GM15510 (cell line): ENCODE results near the gene ARHGAP26.

Experiments
- POLR2A ChIP-seq: IDR thresholded peaks from 3 replicates; pipeline ENCODE4 v1.6.1; 2011; ENCODE audit warnings: borderline replicate concordance; ENCODE audit not compliant: insufficient read length; ENCODE audit errors: extremely low read depth

Gene ARHGAP26

DNA sequence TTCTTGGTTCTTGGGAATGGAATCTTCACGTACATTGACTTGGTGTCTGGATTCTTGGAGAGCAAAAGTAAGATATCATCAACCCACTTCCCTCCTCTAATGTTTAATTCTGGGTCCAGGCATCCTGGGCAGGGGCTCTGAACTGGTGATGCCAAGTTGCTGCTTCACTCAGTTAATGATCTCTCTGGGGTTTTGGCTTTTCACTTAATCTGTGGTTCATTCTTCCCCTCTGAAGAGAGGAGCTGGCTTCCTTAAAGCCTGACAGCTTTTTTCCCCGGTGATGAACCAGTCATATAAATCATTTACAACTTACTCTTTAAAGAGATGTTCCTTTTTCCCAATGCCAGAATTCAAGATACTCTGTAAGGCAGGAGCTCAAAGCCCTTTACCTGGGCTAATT is 65.9 kb downstream of the ARHGAP26 start:
- TF ChIP-seq POLR2A, result no peak

DNA sequence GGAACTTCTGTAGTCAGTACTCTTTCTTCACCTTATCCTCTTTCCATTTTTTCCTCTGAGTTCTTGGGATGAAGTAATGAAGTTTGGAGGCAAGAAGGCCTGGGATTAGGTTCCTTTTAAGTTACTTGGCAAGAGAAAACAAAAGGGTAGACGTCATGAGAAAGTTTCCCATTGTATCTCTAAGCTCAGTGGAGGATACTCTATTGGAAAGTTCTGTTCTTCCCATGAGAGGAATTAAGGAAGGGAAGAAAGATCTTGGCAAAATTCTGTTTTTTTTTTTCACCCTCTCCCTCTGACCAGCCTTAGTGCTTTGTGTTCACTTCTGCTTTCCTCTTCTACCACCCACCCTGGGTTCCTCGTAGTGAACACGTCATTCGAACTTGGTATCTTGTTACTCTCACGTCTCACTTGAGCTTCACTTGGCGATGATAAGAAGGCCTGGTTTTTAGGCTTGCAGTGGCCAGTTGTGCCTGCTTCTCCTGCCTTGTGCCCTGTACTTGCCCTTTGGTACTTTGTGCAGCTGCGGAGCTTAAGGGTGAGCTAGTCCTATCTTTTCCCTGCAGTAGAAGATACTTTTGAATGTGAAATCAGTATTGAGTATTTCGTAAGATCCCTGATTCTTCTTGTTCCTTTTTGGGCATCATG is 67.0 kb downstream of the ARHGAP26 start:
- TF ChIP-seq POLR2A, result no peak

DNA sequence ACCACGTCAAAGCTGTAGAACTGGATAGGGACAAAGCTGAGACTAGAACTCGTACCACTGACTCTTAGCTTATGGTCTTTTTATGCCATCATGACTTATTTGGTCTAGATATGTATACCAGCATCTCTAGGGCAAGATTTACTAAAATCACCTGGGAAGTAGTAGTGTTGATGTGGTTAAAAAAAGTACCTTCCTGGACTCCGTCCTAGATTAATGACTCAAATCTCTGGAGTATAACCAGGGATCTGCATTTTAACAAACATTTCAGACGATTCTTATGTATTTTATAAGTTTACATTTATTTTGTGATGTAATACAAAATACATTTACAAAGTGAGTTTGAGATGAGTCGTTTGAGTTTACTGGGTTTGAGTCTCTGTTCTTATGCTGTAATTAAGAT is 68.7 kb downstream of the ARHGAP26 start:
- TF ChIP-seq POLR2A, result no peak

DNA sequence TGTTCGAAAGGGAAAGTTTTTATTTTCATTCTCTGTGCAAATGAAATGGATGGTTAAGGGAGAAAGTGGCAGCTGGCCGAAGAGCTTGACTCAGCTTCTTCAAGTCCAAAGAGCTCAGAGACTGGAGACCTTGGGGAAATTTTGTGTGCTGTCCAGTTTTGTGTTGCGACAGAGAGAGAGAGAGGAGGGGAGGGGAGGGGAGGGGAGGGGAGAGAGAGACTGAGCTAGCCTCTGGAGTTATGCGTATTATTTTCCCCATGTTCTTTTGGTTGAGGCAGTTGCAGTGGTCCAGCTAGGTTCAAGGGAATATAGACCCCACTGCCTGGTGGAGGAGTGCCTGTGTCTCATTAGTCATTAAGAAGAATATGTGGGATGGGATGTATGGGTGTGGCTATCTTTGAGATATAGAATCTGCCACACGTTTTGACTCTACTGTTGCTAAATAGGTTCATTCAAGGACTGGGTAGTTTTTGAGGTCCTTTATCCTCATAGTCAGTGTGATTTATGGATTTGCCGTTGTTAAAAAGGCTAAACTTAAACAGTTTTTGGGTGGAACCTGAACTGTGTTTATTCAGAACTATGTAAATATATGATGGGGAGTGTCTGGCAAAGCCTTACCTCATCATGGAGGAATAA is 69.7 kb downstream of the ARHGAP26 start:
- no peak for TF ChIP-seq POLR2A

DNA sequence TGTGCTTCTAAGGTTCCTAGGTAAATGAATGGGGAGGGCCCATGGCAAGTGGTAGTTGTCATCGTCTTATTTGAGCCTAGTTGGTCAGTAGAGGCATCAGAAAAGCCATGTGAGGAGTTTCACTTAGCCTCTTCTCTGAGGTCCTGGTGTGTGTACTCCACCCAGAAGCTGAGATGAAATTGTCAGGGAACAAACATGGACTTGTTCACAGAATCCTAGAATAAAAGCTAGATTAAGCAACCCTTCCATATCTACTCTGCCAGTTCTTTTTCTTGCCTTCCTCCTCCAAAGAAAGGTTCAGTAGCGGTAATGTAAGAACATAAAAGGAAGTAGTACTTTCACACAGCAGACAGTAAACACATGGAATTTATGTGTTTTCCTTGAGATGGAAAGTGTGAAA is 70.4 kb downstream of the ARHGAP26 start:
- no peak for TF ChIP-seq POLR2A

DNA sequence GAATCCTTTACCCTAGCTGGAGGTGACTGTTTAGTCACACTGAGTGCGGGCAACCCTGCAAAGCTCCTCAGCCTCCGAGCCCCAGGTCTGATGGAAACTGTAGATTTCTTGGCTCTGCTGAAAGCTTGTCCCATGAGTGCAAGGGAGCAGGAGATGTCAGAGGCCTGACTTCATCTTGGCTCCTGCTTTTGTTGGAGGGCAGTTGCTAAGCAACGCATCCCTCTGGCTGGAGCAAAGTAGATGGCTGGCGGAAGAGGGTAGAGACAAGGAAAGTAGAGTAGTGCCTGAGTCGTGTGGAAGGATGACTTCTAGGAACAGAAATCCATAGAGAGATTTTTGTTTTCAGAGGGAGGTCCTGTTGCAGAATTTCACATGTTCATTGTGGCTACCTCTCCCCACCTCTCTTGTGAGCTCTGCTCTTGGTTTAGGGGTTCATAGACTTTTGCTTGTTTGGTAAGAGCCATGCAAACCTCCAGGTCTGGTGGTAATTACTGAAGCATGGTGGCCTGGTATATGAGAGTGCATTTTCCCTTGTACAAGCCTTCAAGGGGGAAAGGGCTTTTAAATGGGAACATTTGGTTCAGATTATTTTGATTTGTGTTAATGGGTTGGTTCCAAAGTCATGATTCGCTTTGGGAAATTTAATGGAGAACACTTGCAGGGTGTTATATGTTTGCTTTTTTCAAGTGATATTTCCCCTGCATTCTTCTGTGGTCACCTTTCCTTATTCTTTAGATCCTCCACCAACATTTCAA is 71.5 kb downstream of the ARHGAP26 start:
- TF ChIP-seq POLR2A, result no peak

DNA sequence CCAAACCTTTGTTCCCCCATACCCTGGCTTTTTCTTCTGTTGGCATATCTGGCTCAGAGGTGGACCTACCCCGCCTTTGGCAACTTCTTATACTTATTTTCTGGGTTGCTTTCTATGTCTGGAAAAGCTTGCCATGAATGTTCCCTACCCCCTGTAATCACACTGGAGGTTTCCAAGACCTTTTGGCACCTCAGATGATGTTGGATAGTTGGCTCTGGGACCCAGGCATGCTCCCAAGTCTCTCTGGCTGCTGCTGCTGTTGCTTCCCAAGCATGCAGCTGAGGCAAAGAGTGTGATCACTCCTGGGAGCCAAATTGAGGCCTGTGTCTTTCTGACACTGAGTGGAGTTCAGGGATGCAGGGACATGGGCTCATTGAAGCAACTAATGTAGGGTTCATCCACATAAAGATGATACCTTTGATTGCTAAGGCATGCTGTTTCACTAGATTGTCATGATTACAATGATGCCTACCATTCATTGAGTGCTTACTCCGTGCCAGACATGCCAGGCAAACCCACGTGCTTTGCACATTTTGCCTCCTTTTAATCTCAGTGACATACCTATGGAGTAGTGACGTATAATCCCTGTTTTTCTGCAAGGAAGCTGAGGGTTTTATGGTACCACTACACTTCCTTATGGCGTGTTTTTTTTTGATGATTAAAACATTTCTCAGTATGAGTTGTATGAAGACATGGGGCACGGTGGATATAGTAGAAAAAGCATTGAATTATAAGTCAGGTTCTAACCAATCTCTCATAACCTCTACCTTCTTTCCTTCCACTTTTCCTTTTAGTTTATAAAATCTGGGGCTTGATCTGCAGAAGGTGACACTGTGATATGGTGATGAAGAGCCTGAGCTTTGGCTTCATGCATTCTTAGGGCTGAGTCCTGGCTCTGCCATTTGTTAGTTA is 73.1 kb downstream of the ARHGAP26 start:
- TF ChIP-seq POLR2A, result no peak

DNA sequence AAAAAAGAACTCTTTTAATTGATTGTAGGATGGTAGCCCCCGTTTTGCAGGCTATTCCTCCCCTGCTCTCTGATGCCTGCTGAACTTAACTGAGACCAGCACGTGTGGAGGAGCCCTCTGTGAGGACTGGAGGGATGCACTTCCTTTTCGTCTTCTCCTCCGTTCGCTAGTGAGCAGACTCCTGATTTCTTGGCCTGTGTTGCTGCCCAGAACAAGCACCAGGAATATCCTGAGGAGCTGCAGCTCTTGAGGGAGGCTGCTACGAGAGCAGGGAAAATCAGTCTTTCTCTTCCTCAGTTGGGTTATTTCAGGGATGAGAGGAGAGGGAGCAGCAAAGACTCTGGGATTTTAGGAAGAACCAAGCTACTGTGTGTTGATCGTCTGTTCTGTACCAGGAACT is 74.7 kb downstream of the ARHGAP26 start:
- TF ChIP-seq POLR2A, result no peak

DNA sequence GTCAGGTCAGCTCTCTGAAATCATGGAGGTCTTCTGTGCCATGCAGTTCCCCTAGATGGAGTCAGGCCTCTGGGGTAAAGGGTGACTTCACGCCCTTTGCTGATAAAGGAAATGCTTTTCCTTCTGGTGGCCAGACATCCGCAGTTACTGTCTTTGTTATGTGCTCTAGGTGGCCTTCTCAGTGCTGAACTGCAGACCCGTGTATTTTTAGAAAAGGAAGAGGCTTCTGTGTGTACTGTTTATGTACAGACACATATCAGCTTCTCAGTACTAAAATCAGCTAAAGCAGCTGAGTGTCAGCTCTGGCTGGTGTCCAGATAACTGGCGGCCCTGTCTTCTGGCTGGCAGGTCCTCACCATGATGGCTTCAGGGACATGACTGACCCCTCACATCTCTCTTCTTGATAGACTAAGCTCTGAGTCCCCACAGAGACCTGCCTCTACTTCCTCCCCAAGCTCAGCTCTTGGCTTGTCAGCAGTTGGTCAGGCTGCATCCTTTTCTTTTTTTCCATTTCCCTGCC is 75.3 kb downstream of the ARHGAP26 start:
- no peak for TF ChIP-seq POLR2A

DNA sequence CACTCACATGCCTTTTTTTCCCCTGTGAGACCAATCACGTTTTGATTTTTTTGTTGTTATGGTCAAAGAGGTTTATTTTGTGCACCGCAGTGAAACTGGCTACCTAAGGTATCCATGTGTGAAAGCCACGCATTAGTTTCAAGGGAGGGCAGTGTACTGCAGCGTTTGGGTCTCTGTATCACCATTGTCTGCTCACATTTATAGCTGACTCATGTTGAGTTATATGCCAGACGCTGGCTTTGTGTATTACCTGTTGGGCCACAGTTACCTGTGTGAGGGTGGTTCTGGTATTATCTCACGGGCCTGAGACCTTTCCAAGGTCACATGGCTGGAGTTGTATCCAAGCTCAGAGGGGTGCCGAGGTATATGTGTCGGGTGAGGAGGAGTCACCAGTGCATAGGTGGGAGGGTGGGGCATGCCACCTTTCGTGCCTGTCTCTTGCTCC is 75.8 kb downstream of the ARHGAP26 start:
- no peak for TF ChIP-seq POLR2A

DNA sequence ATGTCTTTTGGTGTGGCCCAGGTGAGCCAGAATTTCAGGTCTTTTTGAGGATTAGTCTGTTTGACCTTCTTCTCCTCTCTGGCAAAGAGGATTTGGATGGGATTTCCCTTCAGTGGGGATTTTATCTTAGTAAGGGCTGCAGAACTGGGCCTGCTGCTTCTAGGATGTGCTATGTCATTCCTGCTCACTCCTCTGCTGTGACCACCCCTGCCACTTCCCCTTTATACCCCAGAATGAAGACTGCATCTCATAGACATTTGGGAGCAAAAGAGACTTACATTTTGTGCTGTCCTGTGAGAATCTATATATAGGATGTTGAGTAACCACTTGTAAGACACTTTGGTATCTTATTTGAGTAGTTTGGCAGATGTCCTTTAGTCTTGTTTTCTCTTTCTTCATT is 76.2 kb downstream of the ARHGAP26 start:
- TF ChIP-seq POLR2A, result no peak

DNA sequence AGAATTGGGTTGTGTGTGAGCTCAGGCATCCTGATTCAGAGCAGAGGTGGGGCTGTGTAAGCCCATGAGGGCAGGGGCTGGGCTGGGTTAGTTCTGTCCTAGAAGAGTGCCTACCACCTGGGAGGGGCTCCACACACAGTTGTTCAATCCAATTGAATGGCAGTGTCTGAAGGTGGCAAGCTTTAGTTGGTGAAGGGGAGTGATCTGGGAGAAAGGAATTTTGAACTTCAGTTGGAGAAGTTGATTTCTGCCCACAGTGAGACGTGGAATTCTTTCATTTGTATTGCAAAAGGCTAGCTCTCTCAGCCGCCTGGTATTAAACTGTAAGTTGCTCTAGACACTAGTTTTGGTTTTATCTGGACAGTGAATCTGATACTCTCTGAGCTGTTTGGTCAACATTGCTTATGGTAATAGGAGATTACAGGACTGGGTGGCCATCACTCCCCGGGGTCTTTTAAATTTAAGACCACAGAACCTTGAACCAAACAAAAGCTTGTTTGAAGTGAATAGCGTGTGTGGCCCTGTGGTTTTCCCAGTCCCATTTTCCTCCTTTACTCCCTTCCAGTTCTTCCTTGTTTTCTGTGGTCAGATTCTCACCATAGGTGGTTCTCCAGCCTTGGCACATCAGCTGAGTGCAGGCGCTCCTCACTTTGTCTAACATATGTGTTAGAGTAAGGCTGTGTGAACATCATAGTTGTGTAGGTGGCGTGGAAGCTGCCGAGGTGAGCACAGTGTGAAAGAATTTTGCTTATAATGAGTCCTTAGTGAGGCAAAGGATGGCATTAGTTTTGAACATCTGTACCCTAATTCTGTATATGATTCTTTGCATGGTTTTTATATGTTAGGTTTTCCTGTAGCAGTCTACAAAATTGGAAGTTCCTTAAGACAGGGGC is 78.0 kb downstream of the ARHGAP26 start:
- no peak for TF ChIP-seq POLR2A

DNA sequence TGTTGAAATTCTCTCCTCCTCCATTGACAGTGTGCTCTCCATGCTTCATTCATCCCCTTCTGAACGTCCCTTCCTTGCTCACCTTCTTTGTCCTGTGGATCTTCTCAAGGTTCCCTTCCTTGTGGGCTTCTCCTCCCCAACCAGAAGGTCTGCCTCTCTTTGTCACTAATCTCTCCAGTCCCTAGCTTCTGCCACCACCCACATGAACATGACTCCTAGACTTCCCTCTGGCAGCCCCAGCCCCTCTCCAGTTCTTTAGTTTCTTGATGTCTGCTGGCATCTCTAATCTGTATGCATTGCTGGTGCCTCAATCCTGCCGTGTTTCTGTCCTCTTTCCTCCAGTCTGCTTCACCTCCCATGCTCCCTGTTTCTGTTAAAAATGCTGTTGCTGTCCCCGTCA is 79.3 kb downstream of the ARHGAP26 start:
- no peak for TF ChIP-seq POLR2A

DNA sequence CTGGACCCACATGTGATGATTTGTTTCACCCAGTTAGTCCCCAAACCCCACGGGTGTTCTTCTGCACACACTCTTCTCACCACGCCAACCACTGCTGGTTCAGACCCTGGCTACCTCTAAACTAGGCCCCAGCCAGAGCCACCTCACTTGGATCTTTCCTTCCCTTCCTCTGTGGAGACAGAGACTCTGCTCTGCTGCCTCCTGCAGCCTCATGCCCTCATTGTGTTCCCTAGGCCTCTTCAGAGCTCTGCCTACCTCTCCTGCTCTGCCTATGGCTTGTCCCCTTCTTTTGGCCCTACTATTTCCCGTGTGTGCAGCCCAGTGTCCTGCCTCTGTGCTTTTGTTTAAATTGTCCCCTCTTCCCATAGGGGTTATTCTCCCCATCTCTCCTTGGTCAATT is 79.7 kb downstream of the ARHGAP26 start:
- TF ChIP-seq POLR2A, result no peak

DNA sequence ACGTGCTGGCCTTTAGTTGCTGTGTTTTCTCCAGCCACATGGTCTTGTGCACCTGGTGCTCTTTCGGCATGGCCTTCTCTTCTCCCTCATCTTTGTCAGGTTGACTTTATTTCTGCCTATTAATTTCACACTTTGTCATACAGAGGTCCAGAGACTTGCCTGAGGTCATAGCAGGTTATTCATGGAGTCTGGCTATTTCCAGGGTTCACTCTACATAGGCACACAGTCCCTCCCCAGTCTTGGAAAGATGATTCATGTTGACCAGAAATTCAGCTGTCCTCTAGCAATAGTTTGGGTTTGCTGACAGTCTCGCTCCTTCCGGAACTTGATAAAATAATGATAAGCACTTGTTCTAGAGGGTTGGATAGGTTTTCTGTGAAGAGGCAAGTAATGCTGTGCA is 81.6 kb downstream of the ARHGAP26 start:
- no peak for TF ChIP-seq POLR2A
